Upper lobe of left lung (tissue), 6 donors: ENCODE results near the gene NARF. TPM values are rescaled to one million over a fixed set of nuclear protein-coding genes. Genes with fewer than 3 reads are reported as not detected.
A peak's percentile ranks its signal among the peaks of the same experiment; 100 is the strongest.
"Not testable (repeated sequence)": the region's sequence is repeated elsewhere in the genome, so short reads cannot be mapped to it uniquely, and the experiment has no call there.

Source experiments
- ATAC-seq, 2 donors: fragments of 200-7000 bp; cut with Tn5 transposase; one replicate each; pipeline ENCODE4 v1.9.1; 2022; ENCODE audit warnings: mild to moderate bottlenecking in 2 of 2, moderate library complexity in 2 of 2; ENCODE audit not compliant: low FRiP score in 2 of 2
- DNase-seq, 2 donors: peaks; one replicate each; pipeline ENCODE4 v3.0.0-alpha.2; 2019 to 2020
- H3K27ac ChIP-seq, 4 donors: fragments of 200-600 bp; sonication (generic); one replicate each; pipeline ENCODE4 v1.5.1; 2016 to 2019
- H3K27me3 ChIP-seq, 4 donors: fragments of 200-600 bp; sonication (generic); one replicate each; pipeline ENCODE4 v1.5.1; 2017 to 2019
- H3K36me3 ChIP-seq, 4 donors: fragments of 200-600 bp; sonication (generic); one replicate each; pipeline ENCODE4 v1.5.1; 2016 to 2019
- H3K4me1 ChIP-seq, 4 donors: fragments of 200-600 bp; sonication (generic); one replicate each; pipeline ENCODE4 v1.5.1; 2018 to 2019
- H3K4me3 ChIP-seq, 4 donors: fragments of 200-600 bp; sonication (generic); one replicate each; pipeline ENCODE4 v1.5.1; 2017 to 2019; ENCODE audit warnings: mild to moderate bottlenecking in 2 of 4, moderate library complexity in 1 of 4
- H3K9me3 ChIP-seq, 4 donors: fragments of 200-600 bp; sonication (generic); one replicate each; pipeline ENCODE4 v1.5.1; 2018 to 2019
- CTCF ChIP-seq, 6 experiments: fragments of 450-650 bp in 4 of 6; fragments of 200-600 bp in 2 of 6; sonication (generic) in 2 of 6; IDR thresholded peaks; one replicate each; pipeline ENCODE4 v1.5.1; 2016 to 2019; ENCODE audit warnings: antibody characterized with exemption in 6 of 6
- EP300 ChIP-seq, 4 donors: sonication (generic); formaldehyde crosslinking; IDR thresholded peaks; one replicate each; pipeline ENCODE4 v1.5.1; 2017; ENCODE audit warnings: antibody characterized with exemption in 4 of 4, control low read depth in 2 of 4
- POLR2A ChIP-seq, 4 donors: fragments of 450-650 bp; IDR thresholded peaks; one replicate each; pipeline ENCODE4 v1.5.1; 2016 to 2017; ENCODE audit warnings: antibody characterized with exemption in 4 of 4, mild to moderate bottlenecking in 2 of 4
- POLR2AphosphoS5 ChIP-seq, 2 donors: sonication (generic); formaldehyde crosslinking; IDR thresholded peaks; one replicate each; pipeline ENCODE4 v1.5.1; 2017; ENCODE audit warnings: antibody characterized with exemption in 2 of 2
- WGBS, 2 donors: methylation state at CpG; one replicate each; pipeline ENCODE4 v1.1.5; 2017 to 2018; 5-methylcytosine and 5-hydroxymethylcytosine counted together
- total RNA-seq, 6 donors: library from RNA; depleted of rRNA in 4 of 6; stranded (reverse); fragments of >200 nt in 4 of 6; gene quantifications; one replicate each; pipeline versions ENCODE4 v1.1.0 to v1.2.1, GENCODE V29; 2016 to 2021
- donor health status: DM: no; HTN: no; CAD: no; lungs with moderate emphysema.
- donor health status: DM: no; HTN: yes; CAD: no; lungs with severe emphysema.

NARF gene
- total RNA-seq: 10 to 100 TPM; 28.9 to 77.8 (median 62.6) TPM

- Histone ChIP-seq H3K27me3 (no peaks in the 10 kb centered on the region), H3K4me1 (peaks cover 26 to 38% (median 34%) of the 10 kb centered on the region in 4 donors), H3K27ac (peak within 1 kb of the TSS; percentile 100), H3K4me3 (peak within 1 kb of the TSS; percentile 78 to 99 (median 90)), H3K9me3 (no peaks in the 10 kb centered on the region), H3K36me3 (peaks cover 6 to 34% (median 29%) of the 10 kb centered on the region in 4 donors)
- ATAC-seq (peak; percentile 99 to 100), DNase-seq (peak; percentile 98 to 99)
- WGBS, 2 donors: 0 to 1% methylated on average over 4 to 25 of the region's 85 CpGs
- TF ChIP-seq POLR2A (IDR thresholded peaks at IDR 0.05) (peak; percentile 89 to 100 (median 98)), POLR2AphosphoS5 (IDR thresholded peaks at IDR 0.05) (peak; percentile 95 to 99), CTCF (IDR thresholded peaks at IDR 0.05) (peak in 1 of 6 experiments; percentile 2), EP300 (IDR thresholded peaks at IDR 0.05) (no peak)
Observed at GRCh38 chr17:82458179-82458884, at the start of gene NARF. NARF (plus strand) TSS chr17:82458741; CDS start chr17:82458804, 63 bp downstream.

- no peaks in the 10 kb centered on the region for H3K9me3 ChIP-seq
- H3K36me3 ChIP-seq: peaks cover 0 to 42% (median 16%) of the 10 kb centered on the region in 4 donors
- DNase-seq (peak in 1 of 2 donors; percentile 66), ATAC-seq (no peak)
- WGBS, 2 donors: 90 to 91% methylated on average over 13 to 18 of the region's 21 CpGs
- H3K4me1 ChIP-seq: no peaks in the 10 kb centered on the region
- H3K27ac ChIP-seq: no peak overlapping the region
- no peak overlapping the region for H3K4me3 ChIP-seq
- no peaks in the 10 kb centered on the region for H3K27me3 ChIP-seq
- TF ChIP-seq POLR2A (IDR thresholded peaks at IDR 0.05) (no peak), CTCF (IDR thresholded peaks at IDR 0.05) (no peak), POLR2AphosphoS5 (IDR thresholded peaks at IDR 0.05) (no peak), EP300 (IDR thresholded peaks at IDR 0.05) (no peak)
Observed at GRCh38 chr17:82408938-82409318, 49.6 kb upstream of the NARF start.

- Histone ChIP-seq H3K27me3 (no peaks in the 10 kb centered on the region), H3K4me3 (no peak overlapping the region), H3K27ac (no peak overlapping the region), H3K4me1 (peaks cover 0 to 6% (median 5%) of the 10 kb centered on the region in 4 donors), H3K9me3 (no peaks in the 10 kb centered on the region), H3K36me3 (peaks cover 0 to 37% (median 10%) of the 10 kb centered on the region in 4 donors)
- DNase-seq: no peak
- WGBS, 2 donors: 92 to 93% methylated on average over 11 to 14 of the region's 14 CpGs
- TF ChIP-seq POLR2AphosphoS5 (IDR thresholded peaks at IDR 0.05) (no peak), POLR2A (IDR thresholded peaks at IDR 0.05) (no peak), EP300 (IDR thresholded peaks at IDR 0.05) (no peak), CTCF (IDR thresholded peaks at IDR 0.05) (no peak)
- ATAC-seq: no peak
Observed at GRCh38 chr17:82410014-82410716, 48.4 kb upstream of the NARF start.

GRCh38 chr17:82411396-82412053 is 47.0 kb upstream of the NARF start:
- WGBS, 2 donors: 96 to 98% methylated on average over 16 to 24 of the region's 24 CpGs

GRCh38 chr17:82412081-82412480 is 46.5 kb upstream of the NARF start:
- not testable (repeated sequence) for H3K4me1 ChIP-seq, H3K9me3 ChIP-seq, H3K4me3 ChIP-seq, DNase-seq, ATAC-seq, H3K27me3 ChIP-seq, H3K27ac ChIP-seq
- H3K36me3 ChIP-seq: peaks cover 0 to 29% (median 7%) of the 10 kb centered on the region in 4 donors
- 89 to 94% methylated on average over 13 to 16 of the region's 16 CpGs for WGBS, 2 donors

More at GRCh38 chr17:82411396-82412053, 47.0 kb upstream of the NARF start:
- no peak for TF ChIP-seq POLR2AphosphoS5 (IDR thresholded peaks at IDR 0.05)
- no peak for TF ChIP-seq CTCF (IDR thresholded peaks at IDR 0.05)
- TF ChIP-seq POLR2A (IDR thresholded peaks at IDR 0.05): no peak
- no peak for TF ChIP-seq EP300 (IDR thresholded peaks at IDR 0.05)
- Histone ChIP-seq H3K4me1 (peaks cover 0 to 6% (median 5%) of the 10 kb centered on the region in 4 donors), H3K9me3 (no peaks in the 10 kb centered on the region), H3K36me3 (peaks cover 0 to 29% (median 7%) of the 10 kb centered on the region in 4 donors), H3K27ac (no peak overlapping the region), H3K27me3 (no peaks in the 10 kb centered on the region), H3K4me3 (no peak overlapping the region)
- DNase-seq (no peak), ATAC-seq (no peak)
